ENCODE measurements around the gene SLC25A33.

- TF ChIP-seq CTCF (IDR thresholded peaks at IDR 0.05) (no peak), E2F4 (CRISPR knock-in tag; IDR thresholded peaks at IDR 0.05; ENCODE audit: borderline replicate concordance, low read depth) (no peak), JAZF1 (CRISPR knock-in tag; IDR thresholded peaks at IDR 0.05) (no peak), TCF7 (CRISPR knock-in tag; IDR thresholded peaks at IDR 0.05; ENCODE audit: low read depth) (no peak), MAX (CRISPR knock-in tag; IDR thresholded peaks at IDR 0.05) (no peak), IRF2 (CRISPR knock-in tag; IDR thresholded peaks at IDR 0.05; ENCODE audit: borderline replicate concordance, low read depth) (no peak)
Measured at GRCh38 chr1:9633493-9633892, 94.2 kb downstream of the SLC25A33 start.

Data from WTC11 (cell line).